ENCODE results near the gene PYGB. TPM values are rescaled to one million over a fixed set of nuclear protein-coding genes. Genes with fewer than 3 reads are reported as not detected.

The PYGB gene
- total and polyA plus RNA-seq, 2 donors (not counting 1 experiment from before 2014, with no cell fraction given): 22.5 to 30.6 TPM

DNA sequence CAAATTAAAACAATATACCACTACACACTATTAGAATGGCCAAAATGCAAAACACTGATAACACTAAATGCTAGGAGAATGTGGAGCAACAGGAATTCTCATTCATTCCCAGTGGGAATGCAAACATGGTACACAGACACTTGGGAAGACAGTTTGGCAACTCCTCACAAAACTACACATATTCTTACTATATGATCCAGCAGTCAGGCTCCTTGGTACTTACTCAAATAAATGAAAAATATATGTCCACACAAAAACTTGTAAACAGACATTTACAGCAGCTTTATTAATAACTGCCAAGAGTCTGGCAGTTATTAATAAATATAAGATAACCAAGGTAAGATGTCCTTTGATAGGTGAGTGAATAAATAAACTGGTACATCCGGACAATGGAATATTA, 97.8 kb downstream of the PYGB start:
- H2AFZ ChIP-seq (ENCODE audit: insufficient read depth, low read depth, low read length, poor library complexity, severe bottlenecking): no peak overlapping the region
- intact Hi-C loops (cut with micrococcal nuclease): no loop called here
- Mint-ChIP-seq H3K9me3 (ENCODE audit: insufficient read depth) (no peaks in the 10 kb centered on the region), H3K4me1 (peaks cover 18% of the 10 kb centered on the region), H3K27me3 (no peaks in the 10 kb centered on the region), H3K4me3 (no peak overlapping the region), H3K27ac (no peak overlapping the region)
- H3K4me3 ChIP-seq (ENCODE audit: control extremely low read depth in 1 of 5, extremely low read depth in 1 of 5, insufficient read depth in 1 of 5, low read depth in 2 of 5, low read length in 4 of 5): no peak overlapping the region
- no CpG with 5 or more reads among the region's 1 CpG for WGBS (ENCODE audit: insufficient coverage)
- DNase-seq (no peak), ATAC-seq (ENCODE audit: low read depth) (no peak)
- POLR2A ChIA-PET: no interaction called here
- TF ChIP-seq, protein P1, sequence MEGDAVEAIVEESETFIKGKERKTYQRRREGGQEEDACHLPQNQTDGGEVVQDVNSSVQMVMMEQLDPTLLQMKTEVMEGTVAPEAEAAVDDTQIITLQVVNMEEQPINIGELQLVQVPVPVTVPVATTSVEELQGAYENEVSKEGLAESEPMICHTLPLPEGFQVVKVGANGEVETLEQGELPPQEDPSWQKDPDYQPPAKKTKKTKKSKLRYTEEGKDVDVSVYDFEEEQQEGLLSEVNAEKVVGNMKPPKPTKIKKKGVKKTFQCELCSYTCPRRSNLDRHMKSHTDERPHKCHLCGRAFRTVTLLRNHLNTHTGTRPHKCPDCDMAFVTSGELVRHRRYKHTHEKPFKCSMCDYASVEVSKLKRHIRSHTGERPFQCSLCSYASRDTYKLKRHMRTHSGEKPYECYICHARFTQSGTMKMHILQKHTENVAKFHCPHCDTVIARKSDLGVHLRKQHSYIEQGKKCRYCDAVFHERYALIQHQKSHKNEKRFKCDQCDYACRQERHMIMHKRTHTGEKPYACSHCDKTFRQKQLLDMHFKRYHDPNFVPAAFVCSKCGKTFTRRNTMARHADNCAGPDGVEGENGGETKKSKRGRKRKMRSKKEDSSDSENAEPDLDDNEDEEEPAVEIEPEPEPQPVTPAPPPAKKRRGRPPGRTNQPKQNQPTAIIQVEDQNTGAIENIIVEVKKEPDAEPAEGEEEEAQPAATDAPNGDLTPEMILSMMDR (IDR thresholded peaks at IDR 0.05): no peak
- no peak for TF ChIP-seq EZH2 (IDR thresholded peaks at IDR 0.05; ENCODE audit: borderline replicate concordance, insufficient read depth, low read depth, low read length, poor library complexity, severe bottlenecking)
- peaks cover 37% of the 10 kb centered on the region for H3K79me2 ChIP-seq (ENCODE audit: control insufficient read depth, insufficient read depth, low read length)
- H3K36me3 ChIP-seq (replicated peaks in 1 of 2; ENCODE audit: control extremely low read depth in 1 of 2, control insufficient read depth in 1 of 2, extremely low read depth in 1 of 2, insufficient read depth in 2 of 2, low read length in 1 of 2): no peaks in the 10 kb centered on the region
- H3K4me1 ChIP-seq (ENCODE audit: control insufficient read depth in 2 of 2, insufficient read depth in 2 of 2, low read length in 2 of 2): no peaks in the 10 kb centered on the region
- CTCF ChIA-PET: interaction anchor here (1.2 kb wide), 1 partner anchor 38 kb away, joined by 3 read pairs; no protein-coding TSS in a partner anchor
- H3K9me3 ChIP-seq (ENCODE audit: control extremely low read depth in 1 of 3, control insufficient read depth in 2 of 3, insufficient read depth in 1 of 3, low read length in 2 of 3): no peaks in the 10 kb centered on the region
- no peaks in the 10 kb centered on the region for H3K27me3 ChIP-seq (replicated peaks in 1 of 4; ENCODE audit: control extremely low read depth in 1 of 4, control insufficient read depth in 3 of 4, insufficient read depth in 4 of 4, low read length in 3 of 4)
- H3K4me2 ChIP-seq (replicated peaks; ENCODE audit: low read depth, low read length, poor library complexity, severe bottlenecking): no peak overlapping the region
- H3K27ac ChIP-seq (ENCODE audit: low read length in 2 of 2): no peak overlapping the region
- H4K20me1 ChIP-seq (ENCODE audit: control insufficient read depth, insufficient read depth, low read length, poor library complexity, severe bottlenecking): no peaks in the 10 kb centered on the region
- H3K9ac ChIP-seq (ENCODE audit: low read length): no peak overlapping the region

DNA sequence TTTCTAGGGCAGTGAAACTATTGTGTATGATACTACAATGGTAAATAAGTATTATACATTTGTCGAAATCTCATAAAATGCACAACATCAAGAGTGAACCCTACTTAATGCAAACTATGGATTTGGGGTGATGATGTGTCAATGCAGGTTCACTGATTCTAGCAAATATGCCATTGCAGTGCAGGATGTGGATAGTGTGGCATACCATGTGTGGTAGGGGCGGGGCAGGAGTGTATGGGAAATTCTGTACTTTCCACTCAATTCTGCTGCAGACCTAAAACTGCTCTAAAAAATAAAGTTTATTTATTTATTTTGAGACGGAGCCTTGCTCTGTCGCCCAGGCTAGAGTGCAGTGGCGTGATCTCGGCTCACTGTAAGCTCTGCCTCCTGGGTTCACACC, 98.5 kb downstream of the PYGB start:
- no CpG with 5 or more reads among the region's 6 CpGs for WGBS (ENCODE audit: insufficient coverage)
- Mint-ChIP-seq H3K27me3 (no peaks in the 10 kb centered on the region), H3K9me3 (ENCODE audit: insufficient read depth) (no peaks in the 10 kb centered on the region), H3K4me3 (no peak overlapping the region), H3K27ac (no peak overlapping the region), H3K4me1 (peaks cover 18% of the 10 kb centered on the region)
- Histone ChIP-seq H3K4me1 (ENCODE audit: control insufficient read depth in 2 of 2, insufficient read depth in 2 of 2, low read length in 2 of 2) (no peaks in the 10 kb centered on the region), H3K79me2 (ENCODE audit: control insufficient read depth, insufficient read depth, low read length) (peaks cover 31% of the 10 kb centered on the region), H3K4me3 (ENCODE audit: control extremely low read depth in 1 of 5, extremely low read depth in 1 of 5, insufficient read depth in 1 of 5, low read depth in 2 of 5, low read length in 4 of 5) (no peak overlapping the region), H3K9ac (ENCODE audit: low read length) (no peak overlapping the region), H2AFZ (ENCODE audit: insufficient read depth, low read depth, low read length, poor library complexity, severe bottlenecking) (no peak overlapping the region), H4K20me1 (ENCODE audit: control insufficient read depth, insufficient read depth, low read length, poor library complexity, severe bottlenecking) (no peaks in the 10 kb centered on the region), H3K27me3 (replicated peaks in 1 of 4; ENCODE audit: control extremely low read depth in 1 of 4, control insufficient read depth in 3 of 4, insufficient read depth in 4 of 4, low read length in 3 of 4) (no peaks in the 10 kb centered on the region), H3K4me2 (replicated peaks; ENCODE audit: low read depth, low read length, poor library complexity, severe bottlenecking) (no peak overlapping the region), H3K9me3 (ENCODE audit: control extremely low read depth in 1 of 3, control insufficient read depth in 2 of 3, insufficient read depth in 1 of 3, low read length in 2 of 3) (no peaks in the 10 kb centered on the region), H3K27ac (ENCODE audit: low read length in 2 of 2) (no peak overlapping the region), H3K36me3 (replicated peaks in 1 of 2; ENCODE audit: control extremely low read depth in 1 of 2, control insufficient read depth in 1 of 2, extremely low read depth in 1 of 2, insufficient read depth in 2 of 2, low read length in 1 of 2) (no peaks in the 10 kb centered on the region)
- ATAC-seq (ENCODE audit: low read depth): no peak
- CTCF ChIA-PET: interaction anchor here (1.2 kb wide), 1 partner anchor 38 kb away, joined by 3 read pairs; no protein-coding TSS in a partner anchor
- TF ChIP-seq, protein P1 (IDR thresholded peaks at IDR 0.05): no peak
- no peak for TF ChIP-seq EZH2 (IDR thresholded peaks at IDR 0.05; ENCODE audit: borderline replicate concordance, insufficient read depth, low read depth, low read length, poor library complexity, severe bottlenecking)
- no peak for DNase-seq
- intact Hi-C loops (cut with micrococcal nuclease): no loop called here
- POLR2A ChIA-PET: no interaction called here

Small RNAs within 50 kb of the gene (small RNA-seq; reads per million reads assigned to genes)
- not detected for gene AL035252.4 (ENCODE audit: insufficient read length, low read depth, low replicate concordance)
- gene AL121772.2 (ENCODE audit: insufficient read length, low read depth, low replicate concordance): not detected
- not detected for gene RF00019 (ENCODE audit: insufficient read length, low read depth, low replicate concordance)

Other genes with a start within 250 kb of the PYGB start
- gene ACSS1, start 189.9 kb upstream of the PYGB start, total RNA-seq: 82.7 and 83.0 TPM in 2 replicates
- 95.5 and 103 TPM in 2 replicates for gene ACSS1, start 189.9 kb upstream of the PYGB start, polyA plus RNA-seq
- gene VSX1, start 165.9 kb upstream of the PYGB start, total RNA-seq: not detected in 2 replicates
- gene VSX1, start 165.9 kb upstream of the PYGB start, polyA plus RNA-seq: not detected in 2 replicates
- gene ENTPD6, start 52.4 kb upstream of the PYGB start, total RNA-seq: 64.4 and 71.3 TPM in 2 replicates
- gene ENTPD6, start 52.4 kb upstream of the PYGB start, polyA plus RNA-seq: 79.8 and 103 TPM in 2 replicates
- 27.7 and 28.3 TPM in 2 replicates for gene ABHD12, start 142.8 kb downstream of the PYGB start, total RNA-seq
- gene ABHD12, start 142.8 kb downstream of the PYGB start, polyA plus RNA-seq: 9.6 and 11.0 TPM in 2 replicates
- gene GINS1, start 159.6 kb downstream of the PYGB start, total RNA-seq: 2.0 and 3.6 TPM in 2 replicates
- gene GINS1, start 159.6 kb downstream of the PYGB start, polyA plus RNA-seq: 0.61 and 0.88 TPM in 2 replicates

All from B cell (primary cell).